DOHH2 (cell line): ENCODE measurements around the gene ARHGAP6.

Source experiments
- H3F3A ChIP-seq: fragments of 200-600 bp; sonication (generic), shearing (Covaris generic); 2 replicates; pipeline ENCODE4 v1.6.0; 2016; ENCODE audit warnings: antibody characterized with exemption, mild to moderate bottlenecking; ENCODE audit not compliant: control insufficient read depth, insufficient read depth
- H3K27ac ChIP-seq: fragments of 200-600 bp; sonication (generic); 2 replicates; pipeline ENCODE4 v1.5.1; 2014; ENCODE audit warnings: low read depth, mild to moderate bottlenecking, low read length, moderate library complexity
- H3K27me3 ChIP-seq: fragments of 200-600 bp; sonication (generic); 2 replicates; pipeline ENCODE4 v1.6.1; 2014; ENCODE audit warnings: mild to moderate bottlenecking, low read length, mixed read lengths; ENCODE audit not compliant: control insufficient read depth
- H3K36me3 ChIP-seq: fragments of 200-600 bp; sonication (generic); 2 replicates; pipeline ENCODE4 v1.6.1; 2014; ENCODE audit warnings: mild to moderate bottlenecking, low read length, moderate library complexity, mixed read lengths; ENCODE audit not compliant: control insufficient read depth
- H3K4me1 ChIP-seq: fragments of 200-600 bp; sonication (generic); 2 replicates; pipeline ENCODE4 v1.6.1; 2014; ENCODE audit warnings: mild to moderate bottlenecking, low read length, mixed read lengths; ENCODE audit not compliant: control insufficient read depth
- H3K4me2 ChIP-seq: fragments of 200-600 bp; sonication (generic); 2 replicates; pipeline ENCODE4 v1.6.0; 2014; ENCODE audit warnings: mild to moderate bottlenecking, low read length, moderate library complexity
- H3K4me3 ChIP-seq: fragments of 200-600 bp; sonication (generic); 2 replicates; pipeline ENCODE4 v1.5.1; 2014; ENCODE audit warnings: mild to moderate bottlenecking, low read length, mixed read lengths
- H3K79me2 ChIP-seq: fragments of 200-600 bp; sonication (generic); 2 replicates; pipeline ENCODE4 v1.6.1; 2014; ENCODE audit warnings: mild to moderate bottlenecking, low read length, mixed read lengths; ENCODE audit not compliant: control insufficient read depth
- H3K9me2 ChIP-seq: fragments of 200-600 bp; sonication (generic); replicated peaks from 2 replicates; pipeline ENCODE4 v1.6.1; 2014; ENCODE audit warnings: mild to moderate bottlenecking, low read length, mixed read lengths; ENCODE audit not compliant: control insufficient read depth
- H3K9me3 ChIP-seq: fragments of 200-600 bp; sonication (generic); 2 replicates; pipeline ENCODE4 v1.6.1; 2014; ENCODE audit warnings: antibody characterized with exemption, low read length, mixed read lengths; ENCODE audit not compliant: control insufficient read depth, insufficient read depth
- H4K20me1 ChIP-seq: fragments of 200-600 bp; sonication (generic); 2 replicates; pipeline ENCODE4 v1.6.0; 2014; ENCODE audit warnings: low read depth, mild to moderate bottlenecking, antibody characterized with exemption, low read length, moderate library complexity; ENCODE audit not compliant: control insufficient read depth, insufficient read depth
- CTCF ChIP-seq: fragments of 200-600 bp; sonication (generic); IDR thresholded peaks from one replicate; pipeline ENCODE4 v1.5.1; 2014; ENCODE audit warnings: antibody characterized with exemption, mild to moderate bottlenecking, low read depth, low read length; ENCODE audit not compliant: poor library complexity, severe bottlenecking
- EZH2phosphoT487 ChIP-seq: fragments of 200-600 bp; sonication (generic); IDR thresholded peaks from 2 replicates; pipeline ENCODE4 v1.6.1; 2017; ENCODE audit warnings: borderline replicate concordance, mild to moderate bottlenecking, antibody characterized with exemption, low read length, moderate library complexity, mixed read lengths

The ARHGAP6 gene

GRCh38 chrX:11484290-11484689, 181.4 kb downstream of the ARHGAP6 start:
- H3K27me3 ChIP-seq = no peaks in the 10 kb centered on the region
- no peaks in the 10 kb centered on the region for H4K20me1 ChIP-seq
- no peaks in the 10 kb centered on the region for H3K9me3 ChIP-seq
- no peaks in the 10 kb centered on the region for H3K79me2 ChIP-seq
- no peak overlapping the region for H3K27ac ChIP-seq
- TF ChIP-seq EZH2phosphoT487 = no peak
- TF ChIP-seq CTCF = no peak
- no peaks in the 10 kb centered on the region for H3K4me1 ChIP-seq
- H3K9me2 ChIP-seq = no peaks in the 10 kb centered on the region
- no peak overlapping the region for H3K4me3 ChIP-seq
- H3F3A ChIP-seq = no peaks in the 10 kb centered on the region
- H3K4me2 ChIP-seq = no peak overlapping the region
- no peaks in the 10 kb centered on the region for H3K36me3 ChIP-seq

GRCh38 chrX:11481035-11481434, 184.7 kb downstream of the ARHGAP6 start:
- Histone ChIP-seq H3K27ac (no peak overlapping the region), H3K79me2 (no peaks in the 10 kb centered on the region), H3K4me2 (no peak overlapping the region), H4K20me1 (no peaks in the 10 kb centered on the region), H3K9me2 (no peaks in the 10 kb centered on the region), H3K36me3 (no peaks in the 10 kb centered on the region), H3K4me3 (no peak overlapping the region), H3F3A (no peaks in the 10 kb centered on the region), H3K4me1 (no peaks in the 10 kb centered on the region), H3K27me3 (no peaks in the 10 kb centered on the region), H3K9me3 (no peaks in the 10 kb centered on the region)
- TF ChIP-seq EZH2phosphoT487 (no peak), CTCF (no peak)

GRCh38 chrX:11480626-11481025, 185.1 kb downstream of the ARHGAP6 start:
- Histone ChIP-seq H4K20me1 (no peaks in the 10 kb centered on the region), H3K4me3 (no peak overlapping the region), H3K9me2 (no peaks in the 10 kb centered on the region), H3K36me3 (no peaks in the 10 kb centered on the region), H3K27me3 (no peaks in the 10 kb centered on the region), H3K27ac (no peak overlapping the region), H3F3A (no peaks in the 10 kb centered on the region), H3K4me2 (no peak overlapping the region), H3K4me1 (no peaks in the 10 kb centered on the region), H3K79me2 (no peaks in the 10 kb centered on the region), H3K9me3 (no peaks in the 10 kb centered on the region)
- TF ChIP-seq EZH2phosphoT487 (no peak), CTCF (no peak)

- H3K4me2 ChIP-seq = no peak overlapping the region
- no peaks in the 10 kb centered on the region for H4K20me1 ChIP-seq
- H3K4me3 ChIP-seq = no peak overlapping the region
- no peaks in the 10 kb centered on the region for H3K36me3 ChIP-seq
- TF ChIP-seq CTCF = no peak
- no peak for TF ChIP-seq EZH2phosphoT487
- H3K27me3 ChIP-seq = no peaks in the 10 kb centered on the region
- no peaks in the 10 kb centered on the region for H3K79me2 ChIP-seq
- no peaks in the 10 kb centered on the region for H3F3A ChIP-seq
- H3K9me2 ChIP-seq = no peaks in the 10 kb centered on the region
- H3K9me3 ChIP-seq = no peaks in the 10 kb centered on the region
- no peaks in the 10 kb centered on the region for H3K4me1 ChIP-seq
- no peak overlapping the region for H3K27ac ChIP-seq
These were observed 186.8 kb downstream of the ARHGAP6 start for GRCh38 chrX:11478911-11479310.
